A204.1 (cell line): ENCODE measurements around the gene GNE.

Experiments used
- FAIRE-seq: peaks from 2 replicates; lab custom pipeline; 2012; peaks lifted over from hg19 to GRCh38; lab: Jason Lieb, UNC

The GNE gene

GRCh38 chr9:36166168-36166927 is 91.9 kb downstream of the GNE start:
- FAIRE-seq = no peak

GRCh38 chr9:36165826-36166167 is 92.5 kb downstream of the GNE start:
- no peak for FAIRE-seq

GRCh38 chr9:36164989-36165388 is 93.3 kb downstream of the GNE start:
- no peak for FAIRE-seq
